MM.1S (cell line): ENCODE measurements around the gene SMC5.
A peak's percentile ranks its signal among the peaks of the same experiment; 100 is the strongest.

Experiments
- DNase-seq: peaks from one replicate; pipeline ENCODE4 v3.0.0-alpha.2; 2015
- H2AFZ ChIP-seq: fragments of 300-600 bp; sonication (generic); 2 replicates; pipeline ENCODE4 v1.6.0; 2016; ENCODE audit warnings: antibody characterized with exemption, low read length
- H3F3A ChIP-seq: fragments of 300-600 bp; sonication (generic); 2 replicates; pipeline ENCODE4 v1.6.1; 2016; ENCODE audit warnings: mild to moderate bottlenecking, antibody characterized with exemption, low read length, moderate library complexity, mixed read lengths; ENCODE audit not compliant: insufficient read depth
- H3K27ac ChIP-seq: fragments of 300-600 bp; sonication (generic); 2 replicates; pipeline ENCODE4 v1.5.1; 2016; ENCODE audit warnings: mild to moderate bottlenecking, low read length
- H3K27me3 ChIP-seq: fragments of 300-600 bp; sonication (generic); replicated peaks from 2 replicates; pipeline ENCODE4 v1.6.0; 2016; ENCODE audit warnings: low read length; ENCODE audit not compliant: insufficient read depth
- H3K36me3 ChIP-seq: fragments of 300-600 bp; sonication (generic); replicated peaks from 2 replicates; pipeline ENCODE4 v1.6.1; 2016; ENCODE audit warnings: mild to moderate bottlenecking, low read length, mixed read lengths; ENCODE audit not compliant: insufficient read depth
- H3K4me1 ChIP-seq: fragments of 300-600 bp; sonication (generic); 2 replicates; pipeline ENCODE4 v1.6.1; 2016; ENCODE audit warnings: low read length, mixed read lengths
- H3K4me2 ChIP-seq: fragments of 300-600 bp; sonication (generic); 2 replicates; pipeline ENCODE4 v1.6.0; 2016; ENCODE audit warnings: low read depth, low read length
- H3K4me3 ChIP-seq: fragments of 300-600 bp; sonication (generic); 2 replicates; pipeline ENCODE4 v1.5.1; 2016; ENCODE audit warnings: low read length, mixed read lengths
- H3K79me2 ChIP-seq: fragments of 300-600 bp; sonication (generic); 2 replicates; pipeline ENCODE4 v1.6.1; 2016; ENCODE audit warnings: mixed run types, low read length, mixed read lengths
- H3K9ac ChIP-seq: fragments of 300-600 bp; sonication (generic); 2 replicates; pipeline ENCODE4 v1.6.1; 2016; ENCODE audit warnings: low read length, mixed read lengths
- H3K9me2 ChIP-seq: fragments of 300-600 bp; sonication (generic); replicated peaks from 2 replicates; pipeline ENCODE4 v1.6.1; 2016; ENCODE audit warnings: mild to moderate bottlenecking, low read length, mixed read lengths; ENCODE audit not compliant: insufficient read depth
- H3K9me3 ChIP-seq: fragments of 300-600 bp; sonication (generic); replicated peaks from 2 replicates; pipeline ENCODE4 v1.6.1; 2016; ENCODE audit warnings: mild to moderate bottlenecking, low read length, mixed read lengths; ENCODE audit not compliant: insufficient read depth
- H4K20me1 ChIP-seq: fragments of 300-600 bp; sonication (generic); 2 replicates; pipeline ENCODE4 v1.6.1; 2016; ENCODE audit warnings: mild to moderate bottlenecking, low read length, moderate library complexity, mixed read lengths; ENCODE audit not compliant: insufficient read depth
- EZH2 ChIP-seq: fragments of 300-600 bp; sonication (generic); optimal IDR thresholded peaks from 2 replicates; pipeline ENCODE3; 2017; ENCODE audit warnings: low read depth, mild to moderate bottlenecking, antibody characterized with exemption, low read length, mixed read lengths
- EZH2phosphoT487 ChIP-seq: fragments of 300-600 bp; sonication (generic); IDR thresholded peaks from 2 replicates; pipeline ENCODE4 v1.6.1; 2018; ENCODE audit warnings: antibody characterized with exemption, low read length
- TF ChIP-seq, protein P1 (sequence below): fragments of 300-600 bp; sonication (generic); IDR thresholded peaks from 2 replicates; pipeline ENCODE4 v1.5.1; 2016; ENCODE audit warnings: antibody characterized with exemption, low read length, mixed read lengths

The SMC5 gene

DNA sequence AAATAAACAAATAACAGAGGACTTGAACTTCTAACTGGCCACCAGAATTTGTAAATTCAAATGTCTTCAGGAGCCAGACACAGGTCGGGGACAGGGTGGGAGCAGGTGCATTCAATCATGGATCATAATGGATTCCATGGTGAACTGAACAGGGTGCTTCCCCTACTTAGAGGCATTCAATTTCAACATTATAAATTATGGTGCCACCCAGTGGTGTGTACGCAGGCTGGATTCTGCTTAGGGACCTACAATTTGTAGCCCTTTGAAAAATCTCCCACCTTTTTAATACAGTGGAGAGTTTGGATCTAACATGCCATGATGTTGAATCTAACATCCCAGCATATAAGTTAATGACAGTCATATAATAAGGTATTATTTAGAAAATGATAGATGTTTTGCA lies 133.4 kb downstream of the SMC5 start:
- Histone ChIP-seq H3K79me2 (no peaks in the 10 kb centered on the region), H3K27me3 (no peaks in the 10 kb centered on the region), H3K9me2 (no peaks in the 10 kb centered on the region), H3K4me1 (no peaks in the 10 kb centered on the region), H3K36me3 (no peaks in the 10 kb centered on the region), H3K4me3 (no peak overlapping the region), H3F3A (no peaks in the 10 kb centered on the region), H3K27ac (no peak overlapping the region), H4K20me1 (no peaks in the 10 kb centered on the region), H3K4me2 (no peak overlapping the region), H3K9me3 (no peaks in the 10 kb centered on the region), H2AFZ (no peak overlapping the region), H3K9ac (no peak overlapping the region)
- DNase-seq, result no peak
- TF ChIP-seq, protein P1, sequence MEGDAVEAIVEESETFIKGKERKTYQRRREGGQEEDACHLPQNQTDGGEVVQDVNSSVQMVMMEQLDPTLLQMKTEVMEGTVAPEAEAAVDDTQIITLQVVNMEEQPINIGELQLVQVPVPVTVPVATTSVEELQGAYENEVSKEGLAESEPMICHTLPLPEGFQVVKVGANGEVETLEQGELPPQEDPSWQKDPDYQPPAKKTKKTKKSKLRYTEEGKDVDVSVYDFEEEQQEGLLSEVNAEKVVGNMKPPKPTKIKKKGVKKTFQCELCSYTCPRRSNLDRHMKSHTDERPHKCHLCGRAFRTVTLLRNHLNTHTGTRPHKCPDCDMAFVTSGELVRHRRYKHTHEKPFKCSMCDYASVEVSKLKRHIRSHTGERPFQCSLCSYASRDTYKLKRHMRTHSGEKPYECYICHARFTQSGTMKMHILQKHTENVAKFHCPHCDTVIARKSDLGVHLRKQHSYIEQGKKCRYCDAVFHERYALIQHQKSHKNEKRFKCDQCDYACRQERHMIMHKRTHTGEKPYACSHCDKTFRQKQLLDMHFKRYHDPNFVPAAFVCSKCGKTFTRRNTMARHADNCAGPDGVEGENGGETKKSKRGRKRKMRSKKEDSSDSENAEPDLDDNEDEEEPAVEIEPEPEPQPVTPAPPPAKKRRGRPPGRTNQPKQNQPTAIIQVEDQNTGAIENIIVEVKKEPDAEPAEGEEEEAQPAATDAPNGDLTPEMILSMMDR, result peak; percentile 24
- TF ChIP-seq EZH2phosphoT487, result no peak

- TF ChIP-seq EZH2, result no peak
- TF ChIP-seq, protein P1, result no peak
- no peak for TF ChIP-seq EZH2phosphoT487
- H3K4me3 ChIP-seq, result no peak overlapping the region
- no peaks in the 10 kb centered on the region for H3K36me3 ChIP-seq
- H3K79me2 ChIP-seq, result no peaks in the 10 kb centered on the region
- H3K27me3 ChIP-seq, result no peaks in the 10 kb centered on the region
- no peaks in the 10 kb centered on the region for H3F3A ChIP-seq
- no peaks in the 10 kb centered on the region for H3K4me1 ChIP-seq
- H3K4me2 ChIP-seq, result no peak overlapping the region
- H3K27ac ChIP-seq, result no peak overlapping the region
- H3K9me2 ChIP-seq, result no peaks in the 10 kb centered on the region
- DNase-seq, result no peak
- H4K20me1 ChIP-seq, result no peaks in the 10 kb centered on the region
- no peak overlapping the region for H3K9ac ChIP-seq
- H3K9me3 ChIP-seq, result no peaks in the 10 kb centered on the region
- no peak overlapping the region for H2AFZ ChIP-seq
Measured at GRCh38 chr9:70392850-70393249, 134.1 kb downstream of the SMC5 start.

DNA sequence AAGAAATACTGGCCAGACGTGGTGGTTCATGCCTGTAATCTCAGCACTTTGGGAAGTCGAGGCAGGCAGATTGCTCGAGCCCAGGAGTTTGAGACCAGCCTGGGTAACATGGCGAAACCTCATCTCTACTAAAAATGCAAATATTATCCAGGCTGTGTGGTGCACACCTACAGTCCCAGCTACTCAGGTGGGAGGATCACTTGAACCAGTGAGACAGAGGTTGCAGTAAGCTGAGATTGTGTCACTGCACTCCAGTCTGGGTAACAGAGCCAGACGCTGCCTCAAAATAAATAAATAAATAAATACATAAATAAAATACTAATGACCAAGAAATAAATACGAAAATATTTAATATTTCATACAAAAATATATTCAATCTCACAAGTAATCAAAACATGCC lies 136.9 kb downstream of the SMC5 start:
- no peak overlapping the region for H3K4me3 ChIP-seq
- H3F3A ChIP-seq, result no peaks in the 10 kb centered on the region
- DNase-seq, result no peak
- no peak overlapping the region for H3K27ac ChIP-seq
- no peaks in the 10 kb centered on the region for H4K20me1 ChIP-seq
- H3K9me2 ChIP-seq, result no peaks in the 10 kb centered on the region
- no peak overlapping the region for H2AFZ ChIP-seq
- H3K36me3 ChIP-seq, result no peaks in the 10 kb centered on the region
- no peaks in the 10 kb centered on the region for H3K27me3 ChIP-seq
- TF ChIP-seq, protein P1, result no peak
- no peak for TF ChIP-seq EZH2
- no peak for TF ChIP-seq EZH2phosphoT487
- no peaks in the 10 kb centered on the region for H3K9me3 ChIP-seq
- H3K4me1 ChIP-seq, result no peaks in the 10 kb centered on the region
- no peak overlapping the region for H3K9ac ChIP-seq
- no peaks in the 10 kb centered on the region for H3K79me2 ChIP-seq
- no peak overlapping the region for H3K4me2 ChIP-seq
